GM18508 (cell line): ENCODE data around the gene NR5A1.

Experiments used
- ATAC-seq: cut with Tn5 transposase; IDR thresholded peaks from one replicate; pipeline ENCODE4 v1.9.1; 2021; ENCODE audit warnings: moderate number of reproducible peaks; ENCODE audit not compliant: insufficient read depth, unreplicated experiment

Gene NR5A1

GRCh38 chr9:124469011-124469832, 38.0 kb downstream of the NR5A1 start:
- no peak for ATAC-seq

DNA sequence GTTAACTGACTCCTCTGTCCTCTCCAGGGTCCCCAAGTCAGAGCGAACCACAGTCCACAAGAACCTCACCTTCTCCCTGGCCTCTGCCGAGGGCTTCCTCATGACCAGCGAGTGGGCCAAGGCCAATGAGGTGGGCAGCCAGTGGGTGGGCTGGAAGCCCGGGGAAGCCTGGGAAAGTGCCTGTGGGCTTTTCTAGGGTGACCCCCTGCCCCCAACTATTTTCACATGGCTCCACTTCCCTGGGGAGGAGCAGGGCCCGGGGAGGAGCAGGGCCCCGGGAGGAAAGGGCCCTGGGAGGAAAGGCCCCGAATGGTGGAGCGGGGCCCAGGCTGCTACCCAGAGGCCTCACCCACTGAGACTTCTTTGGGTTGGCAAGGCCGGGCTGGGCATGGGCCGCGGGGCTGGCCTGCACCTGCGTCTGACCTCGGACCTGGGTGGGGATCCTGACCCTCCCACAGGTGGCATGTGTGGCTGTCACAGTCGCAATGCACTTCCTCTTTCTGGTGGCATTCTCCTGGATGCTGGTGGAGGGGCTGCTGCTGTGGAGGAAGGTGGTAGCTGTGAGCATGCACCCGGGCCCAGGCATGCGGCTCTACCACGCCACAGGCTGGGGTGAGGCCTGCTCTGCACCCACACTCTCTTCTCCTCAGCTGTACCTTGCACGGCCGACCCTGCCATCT, 39.0 kb downstream of the NR5A1 start:
- no peak for ATAC-seq

GRCh38 chr9:124467410-124468060, 39.7 kb downstream of the NR5A1 start:
- no peak for ATAC-seq

DNA sequence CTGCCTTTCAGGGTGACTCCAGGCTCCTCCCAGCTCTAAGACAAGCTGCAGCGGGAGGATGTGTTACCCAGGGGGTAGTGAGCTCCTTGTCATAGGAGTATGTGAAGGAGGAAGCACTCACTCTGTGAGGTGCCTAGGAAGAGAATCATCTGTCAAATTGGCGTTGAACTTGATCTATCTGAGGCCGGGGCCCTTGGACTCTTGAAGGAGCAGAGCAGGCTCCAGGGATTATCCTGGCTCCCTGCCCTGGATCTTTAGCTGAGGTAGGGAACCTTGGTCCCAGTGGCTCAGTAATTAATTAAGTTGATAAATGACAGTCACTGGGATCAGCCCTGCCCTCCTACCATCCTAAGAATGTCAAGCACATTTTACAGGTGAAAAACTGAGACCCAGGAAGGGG, 41.5 kb downstream of the NR5A1 start:
- no peak for ATAC-seq

- ATAC-seq, result no peak
Measured at GRCh38 chr9:124462739-124463138, 44.5 kb downstream of the NR5A1 start.

- ATAC-seq, result no peak
Measured at GRCh38 chr9:124458441-124458840, 48.8 kb downstream of the NR5A1 start.

- no peak for ATAC-seq
Measured at GRCh38 chr9:124457887-124458431, 49.2 kb downstream of the NR5A1 start.

DNA sequence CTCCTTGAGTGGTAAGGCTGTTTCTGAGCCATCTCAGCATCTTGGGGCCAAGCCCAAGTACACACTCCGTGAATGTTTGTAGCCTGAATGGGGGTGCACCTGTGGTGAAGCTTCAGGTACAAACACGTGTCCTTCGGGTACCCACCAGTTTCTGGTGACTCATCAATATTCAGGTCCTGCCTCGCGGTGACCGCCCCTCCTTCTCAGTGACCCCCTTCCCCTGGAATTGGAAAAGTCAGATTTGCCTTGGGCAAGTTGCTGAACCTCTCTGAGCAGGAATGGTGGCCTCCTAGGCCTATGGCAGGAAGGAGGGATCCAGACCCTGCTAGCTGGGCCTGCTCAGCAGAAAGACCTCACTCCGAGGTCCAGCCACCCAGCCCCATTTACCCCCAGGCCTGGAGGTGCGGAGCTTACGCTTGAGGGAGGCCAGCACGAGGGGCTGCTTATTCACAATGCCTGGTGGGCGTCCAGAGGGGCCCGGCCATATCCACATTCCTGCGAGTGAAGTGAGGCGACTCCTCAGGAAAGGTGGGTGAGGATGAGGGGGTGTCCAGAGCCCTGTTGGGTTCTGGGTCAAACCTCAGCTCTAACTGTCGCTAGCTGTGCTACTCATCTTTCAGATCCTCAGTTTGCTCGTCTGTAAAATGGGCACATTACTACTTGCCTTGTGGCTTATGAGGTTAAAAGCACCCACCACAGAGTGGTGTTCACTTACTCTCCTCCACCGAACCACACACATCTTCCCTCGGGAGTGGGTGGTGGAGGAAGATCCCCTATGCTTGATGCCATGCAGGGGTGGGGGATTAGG, 49.9 kb downstream of the NR5A1 start:
- ATAC-seq, result no peak

GRCh38 chr9:124456341-124457078, 50.7 kb downstream of the NR5A1 start:
- no peak for ATAC-seq

GRCh38 chr9:124455820-124456219, 51.4 kb downstream of the NR5A1 start:
- no peak for ATAC-seq

DNA sequence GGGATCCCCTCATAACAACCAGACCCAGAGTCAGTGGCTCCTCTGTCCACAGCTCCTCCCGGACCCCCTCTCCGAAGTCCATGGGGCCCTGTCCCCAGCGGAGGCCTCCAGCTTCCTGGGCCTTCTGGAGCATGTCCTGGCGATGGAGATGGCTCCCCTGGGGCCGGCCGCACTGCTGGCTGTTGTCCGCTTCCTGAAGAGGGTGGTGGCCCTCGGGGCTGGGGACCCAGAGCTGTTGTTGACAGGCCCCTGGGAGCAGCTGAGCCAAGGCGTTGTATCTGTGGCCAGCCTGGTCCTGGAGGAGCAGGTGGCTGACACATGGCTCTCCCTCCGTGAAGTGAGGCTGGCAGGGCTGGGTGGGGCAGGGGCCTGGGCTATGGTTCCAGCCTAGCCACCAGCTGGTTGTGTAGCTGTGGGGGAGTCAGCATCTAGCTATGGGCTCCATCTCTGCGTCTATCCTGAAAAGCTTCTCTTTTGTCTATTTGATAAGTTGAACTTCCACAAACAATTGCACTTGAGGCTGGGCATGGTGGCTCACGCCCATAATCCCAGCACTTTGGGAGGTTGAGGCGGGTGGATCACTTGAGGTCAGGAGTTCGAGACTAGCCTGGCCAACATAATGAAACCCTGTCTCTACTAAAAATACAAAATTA, 52.3 kb downstream of the NR5A1 start:
- no peak for ATAC-seq

DNA sequence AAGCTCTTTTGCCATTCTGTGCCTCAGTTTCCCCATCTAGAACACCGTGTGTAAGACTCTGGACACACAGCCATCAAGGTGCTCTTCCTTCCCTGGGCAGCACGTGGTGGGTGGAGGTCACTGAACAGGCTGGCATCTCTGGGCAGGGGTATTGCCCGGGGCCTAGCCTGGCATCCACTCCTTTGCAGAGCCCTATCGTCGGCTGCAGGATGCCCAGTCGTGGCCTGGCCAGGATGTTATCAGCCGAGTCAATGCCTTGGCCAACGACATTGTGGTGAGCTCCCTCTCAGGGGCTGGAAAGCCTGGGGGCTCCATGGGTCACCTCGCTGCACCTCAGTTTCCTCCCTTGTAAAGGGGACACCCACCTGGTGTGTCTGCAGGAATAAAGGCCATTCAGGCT, 52.9 kb downstream of the NR5A1 start:
- no peak for ATAC-seq

- no peak for ATAC-seq
Measured at GRCh38 chr9:124453586-124454191, 53.5 kb downstream of the NR5A1 start.

GRCh38 chr9:124452841-124453585, 54.2 kb downstream of the NR5A1 start:
- ATAC-seq, result no peak

- ATAC-seq, result no peak
Measured at GRCh38 chr9:124452326-124452725, 54.9 kb downstream of the NR5A1 start.

- ATAC-seq, result no peak
Measured at GRCh38 chr9:124450931-124451661, 56.1 kb downstream of the NR5A1 start.

GRCh38 chr9:124450241-124450924, 56.8 kb downstream of the NR5A1 start, which contains the start of gene ADGRD2:
ADGRD2 (plus strand) TSS chr9:124450451; CDS start chr9:124451667, 1,216 bp downstream.
- no peak for ATAC-seq
